Stimulated activated CD4-positive, alpha-beta T cell treated with anti-CD3 and anti-CD28 coated beads, TNF-alpha, amount 100 ng/mL, for 48 hours (primary cell): ENCODE results near the gene STARD5.
"Not testable (repeated sequence)": the region's sequence is repeated elsewhere in the genome, so short reads cannot be mapped to it uniquely, and the experiment has no call there.

Experiments
- DNase-seq, 3 donors: peaks; one replicate each; pipeline ENCODE4 v3.0.0-alpha.2; 2020; ENCODE audit warnings: low read depth in 3 of 3

The STARD5 gene

DNA sequence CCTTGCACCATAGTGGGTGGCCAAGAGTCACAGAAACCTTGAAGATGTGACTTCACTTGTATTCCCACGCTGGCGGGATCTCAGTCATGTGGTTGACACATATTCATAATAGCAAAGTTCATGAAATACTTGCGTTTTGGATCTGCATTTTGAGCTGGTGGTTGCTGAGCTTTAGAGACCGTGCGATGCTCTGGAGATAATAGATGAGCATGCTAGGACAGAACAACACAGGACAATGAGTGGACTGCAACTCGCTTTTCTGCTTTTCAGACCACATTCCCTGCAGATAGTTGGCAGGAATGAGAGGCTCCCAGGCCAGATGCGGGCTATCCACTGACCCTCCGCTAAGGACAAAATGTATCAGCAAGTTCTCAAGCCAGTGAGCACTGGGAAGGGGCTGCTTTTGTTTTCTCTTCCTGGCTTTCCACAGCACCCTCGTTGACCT is 13.8 kb upstream of the STARD5 start:
- DNase-seq, result no peak

DNA sequence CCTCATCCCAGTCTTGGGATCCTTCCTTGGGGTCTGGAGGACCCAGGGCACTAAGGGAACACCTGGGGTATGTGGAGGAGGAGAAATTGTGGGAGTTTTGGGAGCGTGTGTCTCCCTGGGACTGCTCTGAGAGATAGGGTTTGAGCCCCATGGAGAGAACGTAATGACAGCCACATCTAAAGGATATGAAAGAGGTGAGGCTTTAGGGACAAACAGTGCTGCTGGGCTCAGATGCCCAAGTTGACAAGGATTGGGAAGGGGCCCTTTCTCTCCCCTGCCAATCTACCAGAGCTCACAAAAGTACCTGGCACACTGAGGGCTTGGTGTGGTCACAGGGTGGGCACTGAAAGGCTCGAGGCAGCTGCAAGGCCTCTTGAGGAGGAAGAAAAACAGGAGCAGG is 13.3 kb upstream of the STARD5 start:
- no peak for DNase-seq

DNA sequence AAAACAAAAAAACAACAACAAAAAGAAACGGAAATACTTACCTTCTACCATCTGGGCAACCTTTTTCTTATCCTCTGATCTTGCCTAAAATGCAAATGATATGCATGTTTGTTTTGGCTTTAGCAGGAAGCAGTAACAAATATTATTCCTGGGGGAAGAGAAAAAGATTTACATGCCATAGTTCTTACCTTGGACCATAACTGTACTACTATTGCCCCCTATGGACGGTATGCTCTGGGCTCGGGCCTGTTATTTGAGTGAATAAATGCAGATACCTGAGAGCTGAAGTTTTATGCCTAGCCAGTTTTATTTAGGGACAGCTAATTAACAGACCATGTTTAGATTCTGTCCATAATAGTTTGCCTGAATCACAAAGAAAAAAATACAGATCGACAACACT is 12.6 kb upstream of the STARD5 start:
- DNase-seq, result no peak

DNA sequence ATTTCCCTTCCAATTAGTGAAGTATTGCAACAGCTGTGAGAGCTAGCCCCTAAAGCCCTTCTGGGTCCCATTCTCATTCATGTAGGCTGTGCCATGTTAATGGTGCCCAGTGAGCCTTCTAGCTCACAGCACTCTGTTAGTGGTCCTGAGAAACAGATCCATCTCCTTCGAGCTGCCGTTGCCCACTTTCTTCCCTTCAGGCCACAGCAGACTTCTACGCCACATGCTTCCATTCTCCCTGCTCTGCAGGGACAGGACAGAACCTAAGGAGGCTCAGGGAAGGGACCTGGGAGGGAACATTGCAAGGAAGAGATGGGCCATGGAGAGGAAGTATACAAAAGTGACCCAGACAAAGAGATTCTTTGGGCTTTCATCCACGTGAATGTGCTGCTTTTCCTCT is 11.7 kb upstream of the STARD5 start:
- DNase-seq, result no peak

DNA sequence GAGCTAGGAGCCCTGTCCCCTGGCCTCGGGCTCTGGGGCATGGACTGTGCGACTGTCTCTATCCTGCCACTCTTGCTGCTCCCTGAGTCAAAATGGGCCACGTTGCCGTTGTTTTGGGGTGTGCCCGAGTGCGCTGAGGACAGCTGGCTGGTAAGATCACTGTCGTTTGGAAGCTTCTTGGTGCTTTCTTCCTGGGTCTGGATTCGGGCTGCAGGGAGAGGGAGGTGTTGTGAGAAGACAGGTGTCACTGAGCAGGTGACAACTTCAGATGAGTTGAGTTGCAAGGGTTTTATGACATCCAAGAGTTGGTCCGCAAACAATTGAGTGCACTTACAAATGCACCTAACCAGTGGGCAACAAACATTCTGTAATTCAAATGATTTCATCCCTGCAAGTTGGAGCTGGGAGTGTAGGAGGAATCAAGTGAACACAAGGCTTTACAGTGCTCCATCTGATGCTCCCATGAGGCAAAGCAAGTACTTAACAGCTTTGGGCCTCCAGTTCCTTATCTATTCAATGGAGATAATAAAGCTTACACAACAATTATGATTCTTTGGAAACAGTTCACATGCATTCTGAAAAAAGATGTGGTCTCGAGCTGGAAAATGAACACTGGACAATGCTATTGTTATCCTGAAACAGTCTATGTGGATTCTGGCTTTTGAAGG is 11.0 kb upstream of the STARD5 start:
- no peak for DNase-seq

DNA sequence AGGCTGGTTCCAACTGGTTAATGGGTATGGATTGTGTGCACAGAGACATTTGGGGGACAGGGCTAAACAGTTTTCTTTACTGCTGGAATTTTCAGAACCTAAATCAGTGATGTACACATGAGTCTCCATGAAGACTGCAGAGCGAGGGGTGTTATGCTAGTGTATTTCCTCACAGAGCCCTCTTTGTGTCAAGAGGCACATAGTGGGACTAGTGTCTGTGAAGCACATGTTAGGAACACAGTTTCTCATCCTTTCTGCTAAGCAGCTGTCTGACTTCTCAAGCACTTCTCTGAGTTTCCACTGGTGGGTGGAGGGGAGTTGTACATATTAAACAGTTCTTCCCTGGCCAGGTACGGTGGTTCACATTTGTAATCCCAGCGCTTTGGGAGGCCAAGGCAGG is 9.4 kb upstream of the STARD5 start:
- no peak for DNase-seq

DNA sequence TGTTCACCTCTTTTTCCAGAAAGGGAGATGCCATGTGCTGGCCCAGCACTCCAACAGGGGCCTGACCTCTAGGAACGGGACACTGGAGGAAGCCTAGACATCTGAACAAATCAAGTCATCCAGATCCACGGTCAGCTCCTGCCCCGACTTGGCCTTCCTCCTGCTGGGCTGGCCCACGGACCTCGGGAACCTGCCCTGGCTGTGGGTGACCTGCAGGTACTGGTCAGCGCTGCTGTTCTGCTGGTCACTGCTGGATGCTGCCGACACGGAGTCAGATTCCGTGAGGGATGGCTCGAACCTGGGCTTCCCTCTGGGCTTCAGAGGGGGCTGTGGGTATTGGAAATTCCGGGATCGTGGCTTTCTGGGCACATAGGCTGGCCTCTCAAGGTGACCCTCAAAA is 8.4 kb upstream of the STARD5 start:
- no peak for DNase-seq

DNA sequence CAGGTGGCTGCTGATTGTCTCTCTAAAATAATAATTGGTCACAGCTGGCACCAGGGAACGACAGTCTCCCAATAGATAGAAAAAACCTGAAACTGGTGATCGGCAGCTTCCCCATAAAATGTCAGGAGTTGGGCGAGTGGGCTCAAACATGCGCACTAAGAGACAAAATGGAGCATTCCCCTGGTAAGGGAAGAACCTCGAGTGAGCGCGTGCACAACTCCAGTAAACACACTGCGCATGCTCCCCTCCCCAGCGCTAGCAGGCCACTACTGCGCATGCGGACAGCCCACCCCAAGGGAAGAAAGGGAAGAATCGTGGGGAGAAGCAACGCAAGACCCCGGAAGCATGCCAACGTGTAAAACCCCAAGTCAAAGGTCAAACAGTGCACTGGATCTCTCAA is 7.7 kb upstream of the STARD5 start:
- DNase-seq, result no peak

DNA sequence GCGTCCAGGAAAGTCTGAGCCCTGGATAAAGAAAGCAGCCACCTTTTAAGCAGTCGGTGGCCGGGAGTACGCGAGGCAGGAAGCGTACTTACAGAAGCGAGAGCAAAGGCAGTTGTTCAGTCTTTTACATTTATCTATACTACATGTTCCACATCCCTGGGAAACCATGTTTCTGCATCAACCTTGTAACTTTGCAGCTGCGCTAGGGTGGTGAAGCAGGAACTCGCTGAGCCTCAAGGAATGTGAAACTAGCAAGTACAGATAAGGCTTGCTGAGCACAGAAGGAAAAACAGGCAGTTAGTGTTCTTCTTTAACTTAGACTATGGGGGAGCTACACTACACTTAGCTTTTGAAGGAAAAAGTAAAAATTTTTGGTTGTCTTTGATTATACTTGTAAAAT is 7.2 kb upstream of the STARD5 start:
- not testable (repeated sequence) for DNase-seq

DNA sequence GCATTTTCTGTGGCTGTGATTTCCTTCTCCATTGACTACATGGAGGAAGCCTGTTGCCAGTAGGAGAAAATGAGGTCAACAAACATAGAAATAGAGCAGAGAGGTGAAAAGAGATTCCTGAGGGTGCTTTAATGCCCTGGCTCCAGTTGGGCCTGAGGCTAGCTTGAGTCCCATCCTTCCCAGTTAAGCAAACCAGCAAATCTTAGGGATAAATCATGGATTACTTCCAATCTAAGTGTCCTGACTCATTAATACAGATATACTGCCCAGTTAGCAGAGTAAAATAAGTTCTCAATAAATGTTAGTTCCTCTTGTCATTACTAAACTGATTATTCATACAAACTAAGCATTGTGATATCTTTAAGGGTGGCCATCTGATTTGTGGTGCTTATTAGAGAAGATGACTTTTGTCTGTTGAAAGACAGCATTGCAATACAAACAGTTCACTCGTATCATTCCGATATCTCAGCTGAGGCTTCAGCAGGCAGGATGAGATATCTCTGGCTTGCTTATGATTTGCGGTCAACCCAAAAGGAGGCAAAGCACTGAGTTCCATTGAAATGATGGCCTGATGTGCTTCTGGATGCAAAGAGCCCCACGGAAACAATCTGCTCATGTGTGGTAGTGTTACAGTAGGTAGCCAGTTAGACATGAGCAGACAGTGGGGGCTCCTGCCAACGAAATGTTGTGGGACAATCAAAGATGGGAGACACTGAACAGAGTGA is 6.6 kb upstream of the STARD5 start:
- no peak for DNase-seq

DNA sequence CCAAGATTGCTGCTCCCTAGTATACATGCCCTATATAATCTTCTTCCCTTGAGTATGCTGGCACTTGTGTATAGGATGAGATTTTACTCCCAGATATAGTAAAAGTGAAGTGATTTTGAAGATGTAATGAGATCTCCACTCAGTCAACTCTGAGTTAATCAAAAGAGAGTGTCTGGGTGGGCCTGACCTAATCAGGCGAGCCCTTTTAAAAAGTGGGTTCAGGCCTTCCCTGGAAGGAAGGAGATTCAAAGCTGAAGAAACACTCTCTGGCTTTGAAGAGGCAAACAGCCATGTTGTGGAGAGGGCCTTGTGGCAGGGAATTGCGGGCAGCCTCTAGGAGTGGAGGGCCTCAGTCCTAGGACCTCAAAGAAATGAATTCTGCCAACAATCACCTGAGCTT is 5.5 kb upstream of the STARD5 start:
- no peak for DNase-seq

DNA sequence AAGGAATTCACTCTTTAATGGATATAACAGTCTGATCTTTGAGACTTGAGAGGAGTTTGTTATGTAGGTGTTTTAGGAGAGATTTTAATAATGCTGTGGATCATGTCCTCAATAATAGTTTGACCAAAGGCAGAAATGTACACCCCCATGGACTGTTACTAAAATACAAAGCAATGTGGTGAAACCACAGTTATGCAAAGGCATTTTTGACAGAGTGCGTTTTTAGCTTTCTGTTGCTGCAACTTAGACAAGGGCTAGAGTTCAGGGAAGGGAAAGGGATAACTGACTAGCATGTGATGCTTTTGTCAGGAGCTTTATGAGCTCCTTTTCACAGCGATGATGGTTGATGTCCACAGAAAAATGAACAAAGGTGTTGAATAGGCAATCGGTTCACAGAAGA is 3.6 kb upstream of the STARD5 start:
- no peak for DNase-seq

DNA sequence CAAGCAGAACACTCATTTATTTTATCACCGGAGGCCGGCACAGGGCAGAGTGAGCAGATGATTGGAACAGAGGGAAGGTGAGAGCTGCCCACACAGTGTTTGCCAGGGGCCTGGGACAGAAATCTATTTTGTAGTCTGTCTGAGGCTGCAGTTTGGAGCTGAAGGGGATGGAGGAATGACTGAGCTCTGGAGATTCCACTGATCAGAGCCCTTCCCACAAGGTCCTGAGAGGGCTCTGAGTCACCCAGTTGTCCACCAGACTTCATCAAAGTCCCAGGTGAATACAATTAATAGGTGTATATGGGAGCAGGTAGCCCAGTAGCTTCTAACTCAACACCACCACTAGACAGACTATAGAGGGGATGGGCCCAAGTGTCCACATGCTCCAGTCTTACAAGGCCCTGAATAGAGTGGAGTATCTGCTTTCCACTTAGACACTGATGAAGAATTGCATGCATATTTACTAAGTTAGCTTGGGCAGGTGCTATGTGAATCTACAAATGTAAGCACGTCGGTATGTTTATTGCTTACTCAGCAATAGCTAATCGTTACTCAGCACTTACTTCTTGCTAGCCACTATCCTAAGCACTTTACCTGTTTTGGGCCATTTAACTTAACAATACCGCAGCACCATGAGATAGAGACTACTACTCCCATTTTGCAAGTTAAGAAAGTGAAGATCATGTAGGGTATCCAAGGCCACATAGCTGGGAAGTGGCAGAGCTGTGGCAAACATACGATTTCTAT is 2.7 kb upstream of the STARD5 start:
- DNase-seq, result no peak

DNA sequence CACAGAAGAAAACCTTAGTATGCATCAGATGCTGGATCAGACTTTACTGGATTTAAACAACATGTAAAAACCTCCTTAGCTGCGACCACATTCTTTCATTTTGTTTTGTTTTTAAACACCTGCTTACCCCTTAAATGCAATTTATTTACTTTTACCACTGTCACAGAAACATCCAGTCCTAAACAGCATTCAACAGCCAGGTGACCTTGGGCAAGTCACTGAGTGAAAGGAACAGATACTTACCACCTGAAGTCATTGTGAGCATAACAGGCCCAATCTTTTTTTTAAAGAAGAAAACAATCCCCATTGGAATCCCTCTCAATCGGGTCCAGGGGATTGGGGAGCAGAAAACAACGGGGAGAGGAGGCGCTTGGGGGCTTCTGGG is 390 bp downstream of the STARD5 start:
- no peak for DNase-seq

DNA sequence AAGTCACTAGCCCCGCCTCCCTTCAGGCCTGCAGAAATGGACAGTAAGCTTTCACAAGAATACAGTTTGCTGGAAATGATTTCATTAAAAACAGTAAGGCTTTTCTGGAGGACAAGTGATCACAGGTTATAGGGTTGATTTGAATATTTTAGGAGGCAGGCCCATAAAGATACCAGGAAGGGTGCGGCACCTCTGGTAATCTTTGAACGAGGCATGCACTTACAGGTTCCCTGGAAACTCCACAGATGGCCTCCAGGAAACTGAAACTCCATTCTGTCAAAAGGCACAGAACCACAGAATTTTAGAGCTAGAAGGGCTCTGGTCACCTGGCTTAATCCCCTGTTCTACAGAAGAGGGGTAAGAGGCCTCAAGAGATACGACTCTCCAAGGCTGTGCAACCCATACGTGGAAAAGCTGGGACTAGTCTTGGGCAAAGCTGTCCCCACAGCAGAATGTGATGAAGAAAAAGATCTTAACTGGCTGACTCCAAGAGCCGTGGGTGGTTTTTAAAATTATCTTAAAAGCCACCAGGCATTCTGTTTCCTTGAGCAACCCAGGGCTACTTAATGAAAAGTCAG is 1.2 kb downstream of the STARD5 start:
- no peak for DNase-seq

DNA sequence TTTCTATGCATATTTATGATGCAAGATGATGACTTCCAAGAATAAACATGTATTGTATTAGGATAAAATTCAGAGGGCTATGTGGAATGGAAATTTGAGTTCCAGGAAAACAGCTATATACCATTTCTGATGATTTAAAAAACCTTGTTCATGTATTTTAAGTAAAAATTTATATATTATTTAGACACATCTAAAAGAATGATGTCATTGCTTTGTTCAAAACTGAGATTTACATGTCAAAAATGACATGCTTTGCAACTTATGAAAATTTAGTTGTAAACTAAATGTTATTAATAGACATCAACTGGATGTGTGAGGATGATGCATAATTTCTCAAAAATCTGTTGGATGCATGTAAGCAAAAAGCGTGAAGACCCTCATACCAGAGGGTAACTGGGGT is 2.3 kb downstream of the STARD5 start:
- DNase-seq, result no peak

DNA sequence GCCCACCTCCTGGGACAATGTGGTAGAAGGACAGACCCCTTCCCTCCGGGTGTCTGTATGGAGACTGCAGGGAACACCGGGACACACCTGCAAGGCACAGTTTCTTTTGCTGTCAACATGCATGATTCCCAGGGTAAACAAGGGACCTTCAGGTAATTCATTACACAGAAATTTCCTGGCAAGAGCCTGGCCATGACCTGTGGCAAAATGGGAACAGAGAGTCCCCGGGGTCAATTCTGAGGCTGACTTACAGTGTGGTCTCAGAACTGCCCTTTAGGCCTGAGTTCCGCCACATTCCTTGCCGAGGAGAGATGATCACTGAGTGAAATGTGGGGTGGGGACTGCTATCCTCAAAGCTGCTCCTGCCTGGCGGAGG is 6.3 kb downstream of the STARD5 start:
- no peak for DNase-seq

DNA sequence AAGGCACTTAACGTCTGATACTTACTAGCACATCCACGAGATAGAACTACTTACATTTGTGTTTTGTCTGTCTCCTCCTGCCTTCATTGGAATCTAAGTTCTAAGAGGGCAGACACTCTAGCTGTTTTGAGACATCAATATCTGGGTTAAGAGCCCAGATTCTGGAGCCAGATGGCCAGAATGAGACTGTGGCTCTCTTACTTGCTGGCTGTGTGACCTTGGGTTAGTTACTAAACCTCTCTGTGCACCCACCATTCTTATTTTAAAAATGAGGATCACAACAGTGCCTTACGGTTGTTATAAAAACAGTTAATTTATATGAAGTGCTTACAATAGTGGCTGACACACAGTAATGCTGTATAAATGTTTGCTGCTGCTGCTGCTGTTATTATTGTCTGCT is 7.7 kb downstream of the STARD5 start:
- no peak for DNase-seq

DNA sequence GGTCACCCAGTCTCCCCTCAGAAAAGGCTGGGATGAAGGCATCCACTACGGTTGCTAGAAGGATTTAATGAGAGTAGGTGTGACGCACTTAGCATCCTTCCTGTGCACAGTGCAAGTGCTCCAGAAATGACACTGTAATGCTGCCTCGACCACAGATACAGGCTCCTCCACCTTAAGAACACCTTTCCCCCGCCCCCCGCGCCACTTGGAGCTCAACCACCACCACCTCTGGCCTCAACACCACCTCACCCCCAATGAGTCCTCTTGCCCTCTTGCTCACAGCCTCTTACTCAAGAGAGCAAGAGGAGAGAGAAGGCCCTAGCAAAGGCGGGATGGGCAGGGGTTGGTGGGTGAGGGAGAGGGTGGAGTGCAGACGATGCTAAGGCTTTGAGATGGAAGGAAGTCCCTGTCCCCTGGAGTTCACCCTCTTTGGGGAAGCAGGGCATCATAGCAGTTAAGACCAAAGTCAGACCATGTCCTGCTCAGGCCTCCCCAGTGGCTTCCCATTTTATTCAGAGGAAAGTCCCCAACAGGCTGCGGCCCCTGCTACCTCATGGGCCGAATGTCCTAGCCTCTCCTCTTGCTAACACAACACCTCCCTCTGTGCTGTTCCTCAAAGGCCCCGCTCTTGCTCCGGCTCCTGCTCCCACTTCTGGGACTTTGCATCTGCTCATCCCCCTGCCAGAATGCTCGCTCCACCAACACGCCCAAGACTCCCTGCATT is 8.3 kb downstream of the STARD5 start:
- no peak for DNase-seq

DNA sequence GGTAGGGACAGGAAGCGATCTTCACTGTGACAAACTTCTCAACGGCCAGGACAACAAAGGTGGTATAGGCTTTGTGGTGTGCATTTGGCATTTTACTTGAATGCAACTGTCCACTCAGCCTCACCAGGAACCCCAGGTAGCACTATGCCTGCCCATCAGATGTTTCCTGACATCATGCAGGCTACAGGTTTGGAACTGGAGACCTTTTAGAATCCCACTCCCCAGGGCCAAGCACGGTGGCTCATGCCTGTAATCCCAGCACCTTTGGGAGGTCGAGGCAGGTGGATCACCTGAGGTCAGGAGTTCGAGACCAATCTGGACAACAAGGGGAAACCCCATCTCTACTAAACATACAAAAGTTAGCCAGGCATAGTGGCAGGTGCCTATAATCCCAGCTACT is 9.6 kb downstream of the STARD5 start:
- DNase-seq, result no peak

DNA sequence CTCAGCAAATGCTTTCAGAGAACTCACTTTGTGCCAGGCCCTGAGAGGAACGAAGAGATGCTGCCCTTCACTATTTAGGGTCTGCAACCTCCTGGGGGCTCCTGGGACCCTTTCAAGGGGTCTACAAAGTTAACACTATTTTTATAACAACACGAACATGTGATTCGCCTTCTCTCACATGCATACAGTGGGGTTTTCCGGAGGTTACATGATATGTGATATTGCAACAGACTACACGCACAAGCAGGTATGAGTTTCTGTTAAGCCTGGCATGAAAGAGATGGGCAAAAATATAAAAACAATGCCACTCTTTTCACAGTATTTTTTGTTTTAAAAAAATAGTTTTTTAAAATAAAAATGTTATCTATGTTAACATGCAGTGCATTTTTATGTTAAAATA is 10.3 kb downstream of the STARD5 start:
- no peak for DNase-seq
